ENCODE measurements around the gene CHRD.

Gene CHRD

GRCh38 chr3:184346480-184347190 lies 33.2 kb upstream of the CHRD start:
- no peak for DNase-seq (ENCODE audit: low read depth in 2 of 2)

DNA sequence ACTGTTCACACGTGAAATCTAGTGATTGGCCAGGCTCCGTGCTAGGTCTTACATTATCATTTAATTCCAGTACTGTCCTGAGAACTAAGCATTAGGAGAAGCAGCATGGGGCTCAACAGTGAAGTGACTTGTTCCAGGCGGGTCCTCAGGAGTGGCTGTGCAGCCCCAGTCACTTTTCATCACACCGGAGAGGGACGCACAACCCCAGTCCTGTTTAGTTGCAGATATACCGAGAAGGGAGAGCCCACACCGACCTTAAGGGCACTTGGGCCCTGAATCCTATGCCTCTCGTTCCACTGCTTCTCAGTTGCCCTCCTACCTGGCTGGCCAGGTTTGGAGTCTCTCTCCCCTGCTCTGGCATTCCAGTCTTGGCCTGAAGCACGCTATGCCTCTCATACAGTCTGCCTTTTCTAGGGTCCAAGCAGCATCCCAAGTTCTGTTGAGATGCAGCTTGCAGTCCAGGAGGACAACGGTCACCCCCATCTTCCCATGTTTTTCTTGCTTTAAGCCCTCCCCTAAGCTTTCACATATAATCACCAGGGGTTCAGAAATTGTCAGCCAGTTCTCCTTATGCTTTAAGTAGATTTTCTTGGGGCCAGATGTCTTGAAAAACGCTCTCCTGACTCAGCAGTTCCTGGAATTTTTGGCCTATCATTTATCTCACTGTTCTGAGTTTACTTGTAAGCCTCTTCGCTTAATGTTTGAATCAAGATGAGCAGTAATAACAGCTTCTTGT lies 32.4 kb upstream of the CHRD start:
- no peak for DNase-seq (ENCODE audit: low read depth in 2 of 2)

DNA sequence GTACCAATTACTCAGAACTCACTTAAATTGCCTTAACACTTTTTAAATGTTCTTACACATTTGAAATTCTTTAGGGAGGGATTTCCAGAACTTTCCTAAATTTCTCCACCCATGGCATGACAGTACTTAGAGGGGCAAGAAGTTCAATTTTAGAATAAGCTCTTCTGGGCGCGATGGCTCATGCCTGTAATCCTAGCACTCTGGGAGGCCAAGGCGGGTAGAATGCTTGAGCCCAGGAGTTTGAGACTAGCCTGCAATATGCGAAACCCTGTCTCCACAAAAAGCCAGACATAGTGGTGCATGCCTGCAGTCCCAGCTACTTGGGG lies 31.8 kb upstream of the CHRD start:
- no peak for DNase-seq (ENCODE audit: low read depth in 2 of 2)

DNA sequence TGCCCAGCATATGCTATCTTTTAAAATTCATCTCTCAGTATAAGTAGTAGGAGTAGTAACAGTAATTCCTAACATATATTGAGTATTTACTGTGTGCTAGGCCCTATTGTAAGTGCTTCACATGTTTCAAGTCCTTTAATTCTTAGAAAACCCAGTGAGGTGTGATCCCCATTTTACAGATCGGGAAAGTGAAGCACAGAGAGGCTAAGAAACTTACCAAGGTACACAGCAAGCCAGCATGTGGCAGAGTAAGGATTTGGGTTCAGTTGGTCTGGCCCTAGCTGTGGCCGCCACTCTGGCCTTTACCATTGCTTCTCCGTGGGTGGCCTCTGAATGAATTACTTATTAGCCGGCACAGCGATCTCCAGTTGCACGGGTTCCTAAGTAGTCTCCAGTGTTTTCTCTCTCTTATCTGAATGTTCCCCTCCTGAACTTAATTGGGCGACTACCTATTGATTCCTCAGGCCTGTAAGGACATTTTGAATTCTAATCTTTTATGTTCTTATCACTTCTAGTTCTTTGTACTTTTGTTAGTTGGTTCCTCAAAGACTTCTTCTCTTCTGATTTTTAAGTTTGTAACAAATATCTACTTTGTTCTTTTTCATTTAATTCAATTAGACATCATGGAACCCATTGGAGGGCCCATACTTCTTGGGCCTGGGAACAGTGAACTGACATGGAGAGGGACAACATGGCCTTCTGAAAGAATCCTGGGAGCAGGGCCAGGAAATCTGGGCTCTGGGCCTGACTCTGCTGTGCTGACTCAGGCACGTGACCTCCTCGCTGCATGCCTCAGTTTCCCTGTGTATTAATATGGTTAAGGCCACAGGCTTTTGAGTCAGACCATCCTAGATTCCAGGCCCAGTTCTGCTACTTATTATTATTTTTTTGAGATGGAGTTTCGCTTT lies 30.0 kb upstream of the CHRD start:
- no peak for DNase-seq (ENCODE audit: low read depth in 2 of 2)

- no peak for DNase-seq (ENCODE audit: low read depth in 2 of 2)
Observed at GRCh38 chr3:184350618-184351017, 29.2 kb upstream of the CHRD start.

GRCh38 chr3:184351511-184352148 lies 28.2 kb upstream of the CHRD start:
- DNase-seq (ENCODE audit: low read depth in 2 of 2): no peak

DNA sequence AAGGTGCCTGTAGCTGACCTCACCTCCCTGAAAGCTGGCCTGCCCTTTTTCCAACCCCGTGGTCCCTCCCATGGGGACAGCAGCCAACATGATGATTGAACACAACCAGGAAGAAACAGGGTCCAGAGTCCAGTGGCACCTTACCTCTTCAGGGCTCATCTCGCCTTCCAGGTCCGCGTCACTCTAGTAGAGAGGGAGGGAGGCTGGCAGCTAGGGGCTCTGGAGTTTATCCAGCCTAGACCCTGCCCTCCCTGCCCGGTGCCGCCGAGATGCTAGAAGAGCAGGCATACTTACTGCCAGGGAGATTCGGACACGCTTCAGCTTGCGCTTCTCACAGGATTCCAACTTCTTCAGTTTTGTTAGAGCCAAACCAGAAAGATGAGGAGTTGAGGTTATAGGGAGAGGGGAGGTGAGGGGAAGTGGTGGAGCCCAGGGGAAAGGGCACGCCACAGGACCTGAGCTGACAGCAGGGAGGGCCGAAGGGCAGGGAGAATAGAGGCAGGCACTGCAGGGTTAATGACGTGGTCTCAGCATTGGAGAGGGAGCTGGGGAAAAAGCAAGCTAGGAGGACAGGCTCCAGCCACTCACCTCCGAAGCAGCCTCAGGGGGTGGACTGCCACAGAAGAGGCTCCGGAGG lies 27.6 kb upstream of the CHRD start:
- no peak for DNase-seq (ENCODE audit: low read depth in 2 of 2)

GRCh38 chr3:184352897-184353545 lies 26.8 kb upstream of the CHRD start:
- DNase-seq (ENCODE audit: low read depth in 2 of 2): no peak

GRCh38 chr3:184353546-184353941 lies 26.3 kb upstream of the CHRD start:
- no peak for DNase-seq (ENCODE audit: low read depth in 2 of 2)

DNA sequence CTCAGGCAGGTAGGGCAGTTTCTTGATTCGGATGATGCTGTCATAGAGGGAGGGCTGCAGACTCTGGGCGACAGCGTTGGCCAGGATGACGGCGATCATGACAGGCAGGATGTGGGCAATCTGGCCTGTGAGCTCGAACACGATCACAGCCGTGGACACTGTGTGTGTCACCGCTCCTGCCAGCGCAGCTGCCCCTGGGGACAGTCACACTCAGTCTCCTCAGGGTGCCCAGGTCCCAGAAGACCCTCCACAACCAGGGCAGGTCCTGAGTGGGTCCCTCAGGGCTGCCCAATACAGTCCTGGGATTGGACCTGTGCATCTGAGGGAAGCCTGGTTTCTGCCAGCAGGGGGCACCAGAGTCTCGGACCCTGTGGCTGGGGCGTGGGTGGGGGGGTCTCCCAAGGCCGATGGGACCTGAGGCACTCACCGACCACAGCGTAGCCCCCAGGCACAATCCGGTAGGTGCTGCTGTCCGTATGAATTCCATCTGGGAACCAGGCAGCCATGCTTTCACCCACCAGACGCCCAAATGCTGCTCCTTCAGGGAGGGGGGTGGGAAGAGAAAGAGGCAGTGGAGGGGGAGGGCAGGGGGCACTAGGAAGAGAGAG lies 25.6 kb upstream of the CHRD start:
- DNase-seq (ENCODE audit: low read depth in 2 of 2): peak in 1 of 2 donors; percentile 68

- no peak for DNase-seq (ENCODE audit: low read depth in 2 of 2)
Observed at GRCh38 chr3:184354754-184355153, 25.1 kb upstream of the CHRD start.

DNA sequence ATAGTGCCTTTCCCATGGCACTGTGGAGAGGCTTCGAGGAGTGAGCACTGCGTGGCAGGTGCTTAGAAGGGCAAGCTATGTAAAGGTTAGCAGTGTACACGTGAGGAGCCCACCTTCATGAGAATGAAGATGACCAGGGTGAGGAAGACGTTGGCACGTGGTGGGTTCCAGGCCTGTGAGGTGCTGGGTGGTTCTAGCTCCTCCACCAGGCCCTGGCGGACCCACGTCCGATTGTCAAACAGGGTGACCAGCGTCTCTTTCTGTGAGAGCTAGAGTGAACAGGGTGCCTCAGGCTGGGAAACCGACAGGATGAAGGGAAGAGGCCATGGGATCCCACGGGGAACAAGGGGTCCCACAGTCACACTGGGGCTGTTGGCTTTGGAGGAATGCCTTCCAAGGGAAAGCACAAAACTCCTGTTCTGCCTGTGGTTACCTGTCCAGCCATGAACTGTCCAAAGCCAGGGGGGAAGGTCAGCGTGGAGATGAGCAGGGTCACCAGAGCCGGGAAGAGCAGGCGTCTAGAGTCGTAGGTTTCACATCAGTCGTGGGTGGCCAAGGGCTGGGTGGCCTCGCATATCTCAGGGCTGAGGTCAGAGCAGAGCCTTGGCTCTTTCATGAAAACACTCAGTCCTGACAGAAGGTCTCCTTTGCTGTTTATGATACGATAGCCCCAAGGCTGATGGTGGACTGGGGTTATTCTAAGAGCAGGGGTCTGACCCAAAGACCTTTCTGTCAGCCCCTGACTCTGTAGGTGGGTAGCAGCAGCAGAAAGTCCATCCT lies 24.4 kb upstream of the CHRD start:
- DNase-seq (ENCODE audit: low read depth in 2 of 2): no peak

DNA sequence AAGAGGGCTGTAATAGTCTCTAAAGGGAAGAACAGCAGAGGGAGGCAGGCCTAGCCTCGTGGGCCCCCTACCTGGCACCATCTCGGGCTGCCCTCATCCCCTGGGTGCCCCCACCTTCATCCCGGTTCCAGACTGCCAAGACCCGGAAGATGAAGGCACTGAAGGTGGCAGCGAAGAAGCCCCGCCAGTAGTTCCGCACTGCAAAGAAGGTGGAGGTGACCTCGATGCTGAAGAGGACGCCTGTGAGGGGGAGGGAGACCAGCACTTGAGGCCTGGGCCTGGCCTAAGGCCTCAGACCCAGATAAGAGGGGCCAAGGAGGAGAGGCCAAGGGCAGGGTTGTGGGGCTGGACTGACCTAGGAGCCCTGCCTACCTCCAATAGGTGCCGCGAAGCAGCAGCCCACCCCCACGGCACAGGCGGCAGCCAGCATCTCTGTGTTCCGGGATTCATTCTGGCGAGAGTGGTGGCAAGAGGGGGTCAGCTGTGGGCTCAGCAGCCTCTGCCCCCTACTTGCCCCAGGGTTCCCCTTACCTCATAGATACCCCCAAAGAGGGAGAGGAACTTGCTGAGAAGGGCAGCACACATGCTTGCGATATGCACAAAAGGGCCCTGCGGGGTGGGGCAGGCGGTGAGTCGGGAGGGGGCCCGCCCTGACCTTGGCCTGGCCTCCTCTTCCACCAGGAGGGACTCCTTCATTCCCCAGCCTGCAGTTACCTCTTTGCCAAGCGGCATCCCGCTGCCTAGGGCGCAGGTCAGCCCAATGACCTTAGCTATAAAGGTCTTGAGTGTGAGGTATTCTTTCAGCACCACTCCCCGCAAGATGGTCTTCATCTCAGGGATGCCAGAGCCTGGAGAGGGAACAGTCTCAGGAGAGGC lies 22.4 kb upstream of the CHRD start:
- DNase-seq (ENCODE audit: low read depth in 2 of 2): no peak

DNA sequence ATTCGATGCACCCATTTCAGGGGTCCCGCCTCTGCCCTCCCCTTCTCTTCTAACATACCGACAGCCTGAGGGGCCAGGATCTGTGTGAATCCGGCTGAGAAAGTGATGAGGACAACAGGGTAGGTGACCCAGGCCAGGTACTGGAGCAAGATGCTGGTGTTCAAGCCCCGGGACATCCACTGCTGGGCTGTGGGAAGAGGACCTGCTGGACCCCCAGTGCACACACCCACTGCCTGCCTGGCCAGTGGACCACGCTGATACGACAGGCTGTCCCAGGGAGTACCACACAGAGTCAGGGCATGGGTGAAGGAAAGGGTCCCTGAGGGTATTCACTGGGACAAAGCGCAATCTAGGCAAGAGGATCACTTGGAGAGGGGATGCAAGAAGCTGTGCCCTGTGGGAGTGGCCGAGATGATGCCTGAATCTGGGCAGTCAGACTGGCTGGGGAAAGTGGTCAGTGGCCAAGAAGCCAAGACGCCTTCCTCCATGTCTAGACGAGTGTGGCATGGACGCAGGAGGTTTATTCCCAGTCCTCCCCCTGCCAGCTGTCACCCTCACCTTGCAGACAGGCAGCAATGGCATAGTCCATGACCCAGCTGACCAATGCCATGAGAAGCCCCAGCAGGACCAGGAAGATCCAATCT lies 21.6 kb upstream of the CHRD start:
- DNase-seq (ENCODE audit: low read depth in 2 of 2): no peak

DNA sequence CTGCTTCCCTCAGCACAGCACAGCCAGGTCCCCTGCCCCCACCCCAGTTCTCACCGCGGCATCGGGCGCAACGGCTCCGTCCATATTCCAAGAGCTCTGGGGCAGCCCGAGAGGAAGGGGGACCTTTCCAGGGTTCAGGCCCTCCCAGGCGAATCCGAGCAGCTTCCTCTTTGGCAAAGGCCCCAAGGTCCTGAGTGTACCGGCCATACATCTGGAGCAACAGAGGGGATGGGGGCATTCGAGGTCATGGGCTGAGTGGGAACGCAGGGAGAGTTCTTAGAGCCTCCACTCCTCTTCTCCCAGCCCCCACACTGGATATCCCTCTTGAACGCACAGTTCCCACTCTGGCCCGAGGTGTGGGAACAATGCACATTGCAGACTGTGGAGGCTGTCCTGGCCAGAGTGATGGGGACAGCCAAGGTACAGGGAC lies 20.9 kb upstream of the CHRD start:
- no peak for DNase-seq (ENCODE audit: low read depth in 2 of 2)

DNA sequence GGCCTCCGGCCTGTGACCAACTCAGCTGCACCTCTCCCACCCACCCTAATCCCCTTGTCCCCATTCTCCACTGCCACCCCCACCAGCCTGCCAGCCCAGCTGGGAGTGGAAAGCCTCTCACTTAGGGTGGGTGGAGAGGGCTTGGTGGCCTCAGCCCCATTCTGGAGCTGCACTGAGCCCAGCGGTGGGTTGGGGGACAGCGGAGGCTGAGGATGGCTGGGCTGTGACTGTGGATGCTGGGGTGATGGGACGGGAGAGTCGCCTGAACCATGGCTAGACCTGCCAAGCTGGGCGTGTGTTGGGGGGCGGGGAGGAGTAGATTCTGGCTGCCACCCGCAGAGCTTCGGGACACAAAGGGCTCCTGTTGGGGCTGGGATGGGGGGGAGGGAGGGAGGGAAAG lies 20.2 kb upstream of the CHRD start:
- DNase-seq (ENCODE audit: low read depth in 2 of 2): no peak

DNA sequence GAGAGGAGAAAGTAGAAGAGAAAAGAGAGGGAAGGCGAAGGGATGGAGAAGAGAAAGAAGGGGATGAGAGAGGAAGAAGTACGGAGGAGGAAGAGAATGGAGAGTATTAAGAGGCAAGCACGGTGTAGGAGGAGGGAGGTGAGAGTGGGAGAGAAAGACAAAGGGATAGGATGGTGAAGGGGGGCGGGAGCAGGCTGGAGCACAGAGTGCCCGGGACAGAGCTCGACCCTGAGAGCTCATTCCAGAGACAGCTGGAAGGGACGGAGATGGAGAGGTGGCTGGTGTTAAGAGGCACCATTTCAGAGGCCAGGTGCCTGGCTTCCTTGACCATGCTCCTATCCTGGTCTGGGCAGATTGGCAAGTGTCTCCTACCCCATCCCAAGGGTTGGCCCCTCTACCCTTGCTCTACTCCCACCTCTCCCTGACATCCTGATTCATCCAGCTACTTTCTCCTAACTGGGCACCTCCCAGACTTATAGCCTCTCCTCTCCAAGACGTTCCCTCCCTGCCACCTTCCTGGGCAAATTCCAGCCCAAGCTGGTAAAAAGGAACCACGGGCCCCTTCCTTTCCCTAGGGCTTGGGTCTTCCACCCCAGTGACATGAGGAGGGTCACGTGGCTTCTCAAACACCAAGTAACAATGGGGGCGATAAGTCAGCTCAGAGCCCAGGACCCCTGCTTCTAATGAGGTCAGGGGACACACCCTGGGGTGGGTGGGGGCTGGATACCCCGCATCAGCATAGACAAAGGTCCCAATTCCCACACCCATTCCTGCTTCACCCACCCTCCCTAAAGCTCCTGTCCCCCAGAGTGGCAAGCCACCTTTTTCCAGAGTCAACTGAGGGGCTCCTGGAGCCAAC lies 19.6 kb upstream of the CHRD start:
- no peak for DNase-seq (ENCODE audit: low read depth in 2 of 2)
